K562 (cell line): Measurements from ENCODE around the gene ZDHHC8. TPM values are rescaled to one million over a fixed set of nuclear protein-coding genes. Genes with fewer than 3 reads are reported as not detected.
A peak's percentile ranks its signal among the peaks of the same experiment; 100 is the strongest.

Experiments used
- CUX1 ChIP-seq: fragments of 200-800 bp; sonication (Bioruptor generic); IDR thresholded peaks from 2 replicates; pipeline ENCODE4 v1.6.1; 2016; ENCODE audit warnings: missing genetic modification characterization, missing compliant biosample characterization
- DDX20 ChIP-seq: fragments of 450-650 bp; IDR thresholded peaks from 2 replicates; pipeline ENCODE4 v1.6.1; 2016; ENCODE audit warnings: missing genetic modification characterization, low read depth, mild to moderate bottlenecking, missing compliant biosample characterization, moderate library complexity
- EHMT2 ChIP-seq: fragments of 450-650 bp; IDR thresholded peaks from 2 replicates; pipeline ENCODE4 v1.6.1; 2018; ENCODE audit warnings: antibody characterized with exemption
- EWSR1 ChIP-seq: fragments of 450-650 bp; IDR thresholded peaks from 2 replicates; pipeline ENCODE4 v1.6.1; 2018; ENCODE audit warnings: borderline replicate concordance, mild to moderate bottlenecking, low read depth, moderate library complexity; ENCODE audit not compliant: partially characterized antibody
- FOXA1 ChIP-seq: fragments of 450-650 bp; IDR thresholded peaks from 2 replicates; pipeline ENCODE4 v1.6.1; 2016; ENCODE audit warnings: mild to moderate bottlenecking, borderline replicate concordance
- GATAD2B ChIP-seq: fragments of 450-650 bp; IDR thresholded peaks from 2 replicates; pipeline ENCODE4 v1.6.1; 2017; ENCODE audit warnings: mild to moderate bottlenecking, borderline replicate concordance
- IFI16 ChIP-seq: fragments of 250-450 bp; sonication (Bioruptor Pico); IDR thresholded peaks from 2 replicates; pipeline ENCODE4 v2.1.2; 2022; ENCODE audit warnings: mild to moderate bottlenecking, inconsistent platforms
- LARP7 ChIP-seq: fragments of 450-650 bp; IDR thresholded peaks from 2 replicates; pipeline ENCODE4 v1.6.1; 2016
- NONO ChIP-seq, 2 experiments: fragments of 200-400 bp in 1 of 2; fragments of 450-650 bp in 1 of 2; formaldehyde crosslinking in 1 of 2; IDR thresholded peaks; 2 replicates each; pipeline ENCODE4 v1.6.1; 2017; ENCODE audit warnings: low read depth in 2 of 2, mild to moderate bottlenecking in 2 of 2, moderate library complexity in 2 of 2, low read length in 1 of 2
- PHF21A ChIP-seq: fragments of 450-650 bp; IDR thresholded peaks from 2 replicates; pipeline ENCODE4 v1.6.1; 2017; ENCODE audit warnings: low read depth, borderline replicate concordance
- RFX1 ChIP-seq: fragments of 450-650 bp; IDR thresholded peaks from 2 replicates; pipeline ENCODE4 v1.6.1; 2016; ENCODE audit warnings: mild to moderate bottlenecking, moderate library complexity
- WHSC1 ChIP-seq: IDR thresholded peaks from one replicate; pipeline ENCODE4 v1.6.1; 2012; ENCODE audit warnings: low read length, control low read depth, inconsistent platforms
- ZEB2 ChIP-seq: fragments of 450-650 bp; IDR thresholded peaks from 2 replicates; pipeline ENCODE4 v1.6.1; 2016
- ZFX ChIP-seq: sonication (generic); formaldehyde crosslinking; IDR thresholded peaks from 2 replicates; pipeline ENCODE4 v1.8.0; 2022; ENCODE audit warnings: mild to moderate bottlenecking, missing genetic modification reagents, moderate library complexity
- ZNF124 ChIP-seq: sonication (generic); formaldehyde crosslinking; IDR thresholded peaks from 2 replicates; pipeline ENCODE4 v1.8.1; 2022; ENCODE audit warnings: missing genetic modification reagents
- ZNF217 ChIP-seq: sonication (generic); formaldehyde crosslinking; IDR thresholded peaks from 2 replicates; pipeline ENCODE4 v1.8.0; 2022; ENCODE audit warnings: mild to moderate bottlenecking, missing genetic modification reagents
- ZNF347 ChIP-seq: fragments of 450-650 bp; formaldehyde crosslinking; IDR thresholded peaks from 2 replicates; pipeline ENCODE4 v1.4.0; 2020; ENCODE audit warnings: low read depth, mild to moderate bottlenecking, moderate library complexity
- ZNF764 ChIP-seq: fragments of 250-450 bp; sonication (Bioruptor Pico); IDR thresholded peaks from 2 replicates; pipeline ENCODE4 v1.4.0; 2020; ENCODE audit warnings: low read depth, mild to moderate bottlenecking, moderate library complexity
- polyA plus RNA-seq, 8 experiments: library from polyadenylated mRNA; depleted of rRNA in 4 of 8; stranded (reverse) in 5 of 8; unstranded in 3 of 8; fragments of >200 nt; fragmentation: Nextera tagmentation in 2 of 8; fragmentation: Illumina TruSeq in 1 of 8; extraction: Ambion mirVana in 2 of 8; extraction: Trizol in 1 of 8; gene quantifications; 2 replicates each; pipeline versions ENCODE4 v1.2.1 to v1.2.3, GENCODE V29; 2011 to 2014; ENCODE audit warnings: inconsistent platforms in 1 of 8, missing spikeins in 1 of 8
- total RNA-seq, 7 experiments: library from RNA; depleted of rRNA in 6 of 7; stranded (reverse); fragments of >200 nt in 6 of 7; fragmentation: Illumina TruSeq in 2 of 7; extraction: Trizol in 2 of 7; gene quantifications; 2 replicates each; pipeline versions ENCODE4 v1.2.1 to v1.2.3, GENCODE V29; 2011 to 2021; ENCODE audit warnings: low replicate concordance in 1 of 7

The ZDHHC8 gene
- total and polyA plus RNA-seq, 9 of the 15 experiments (the other 6 are each of a cell fraction or from before 2014, with no cell fraction given) = 0.04 to 109 (median 16.4) TPM

- TF ChIP-seq CUX1 (CRISPR knock-in tag) (no peak), PHF21A (0 out of 2 replicates have a peak, but pooled peaks have one; percentile 39), ZNF347 (CRISPR knock-in tag) (0 out of 2 replicates have a peak, but pooled peaks have one; percentile 46), EWSR1 (no peak), WHSC1 (no peak), IFI16 (CRISPR knock-in tag) (no peak), ZFX (CRISPR knock-in tag) (no peak), GATAD2B (no peak), ZEB2 (no peak), LARP7 (no peak), NONO (IDR thresholded peaks at IDR 0.05; ENCODE audit: low read depth in 2 of 2, low read length in 1 of 2) (peak in 1 of 2 experiments; percentile 93; a peak in 2 of 4 replicates), RFX1 (no peak), ZNF217 (CRISPR knock-in tag) (no peak), FOXA1 (no peak), EHMT2 (no peak; the same call in 1 of the 2 replicates), DDX20 (no peak), ZNF764 (CRISPR knock-in tag) (peak; percentile 65; the same call in 1 of the 2 replicates), ZNF124 (0 out of 2 replicates have a peak, but pooled peaks have one; percentile 65)
These were observed 25.2 kb downstream of the ZDHHC8 start (continued) for GRCh38 chr22:20156611-20157429.
